Measurements from ENCODE around the gene FUS. TPM values are rescaled to one million over a fixed set of nuclear protein-coding genes. Genes with fewer than 3 reads are reported as not detected.

Gene FUS
- total and polyA plus RNA-seq, 10 donors = 119 to 694 (median 337) TPM

GRCh38 chr16:31184888-31185287 lies 4.9 kb downstream of the FUS start:
- H3K36me3 ChIP-seq = peaks cover 3 to 81% (median 76%) of the 10 kb centered on the region in 6 donors
- H3K27me3 ChIP-seq (replicated peaks in 1 of 7) = no peaks in the 10 kb centered on the region
- TF ChIP-seq POLR2A (IDR thresholded peaks at IDR 0.05) = no peak
- TF ChIP-seq POLR2AphosphoS5 (IDR thresholded peaks at IDR 0.05) = peak in 1 of 3 donors; percentile 51
- H3K4me3 ChIP-seq = no peak overlapping the region
- peak; percentile 63 for DNase-seq
- WGBS, 5 donors = 89 to 96% (median 95%) methylated on average over 14 of the region's 14 CpGs
- intact Hi-C loops (cut with DNase I; ENCODE audit: low total_unique reads) = no loop called here
- no peak overlapping the region for H3K27ac ChIP-seq
- no peaks in the 10 kb centered on the region for H3K9me3 ChIP-seq
- peaks cover 36 to 91% (median 65%) of the 10 kb centered on the region in 6 donors for H3K4me1 ChIP-seq

GRCh38 chr16:31185339-31185738 lies 5.4 kb downstream of the FUS start:
- peaks cover 3 to 86% (median 80%) of the 10 kb centered on the region in 6 donors for H3K36me3 ChIP-seq
- 67 to 87% (median 73%) methylated on average over 5 of the region's 5 CpGs for WGBS, 5 donors
- H3K9me3 ChIP-seq = no peaks in the 10 kb centered on the region
- peaks cover 36 to 96% (median 65%) of the 10 kb centered on the region in 6 donors for H3K4me1 ChIP-seq
- no peaks in the 10 kb centered on the region for H3K27me3 ChIP-seq (replicated peaks in 1 of 7)
- no peak overlapping the region for H3K4me3 ChIP-seq
- TF ChIP-seq POLR2AphosphoS5 (IDR thresholded peaks at IDR 0.05) (no peak), POLR2A (IDR thresholded peaks at IDR 0.05) (no peak), CTCF (IDR thresholded peaks at IDR 0.05 in 8 of 11, conservative IDR thresholded peaks at IDR 0.05 in 3 of 11) (no peak)
- DNase-seq = no peak
- intact Hi-C loops (cut with DNase I; ENCODE audit: low total_unique reads) = no loop called here
- peak overlapping the region in 4 of 8 donors; percentile 14 to 60 (median 38) for H3K27ac ChIP-seq

- Histone ChIP-seq H3K4me3 (peak overlapping the region in 1 of 8 donors; percentile 9), H3K36me3 (peaks cover 6 to 94% (median 89%) of the 10 kb centered on the region in 6 donors), H3K9me3 (no peaks in the 10 kb centered on the region), H3K27ac (peak overlapping the region in 5 of 8 donors; percentile 14 to 60 (median 47)), H3K27me3 (replicated peaks in 1 of 7) (no peaks in the 10 kb centered on the region), H3K4me1 (peaks cover 36 to 99% (median 66%) of the 10 kb centered on the region in 6 donors)
- intact Hi-C loops (cut with DNase I; ENCODE audit: low total_unique reads) = no loop called here
- DNase-seq = peak; percentile 4
- TF ChIP-seq POLR2AphosphoS5 (IDR thresholded peaks at IDR 0.05) (no peak), CTCF (IDR thresholded peaks at IDR 0.05 in 8 of 11, conservative IDR thresholded peaks at IDR 0.05 in 3 of 11) (no peak), POLR2A (IDR thresholded peaks at IDR 0.05) (no peak)
- WGBS, 5 donors = 47 to 55% (median 53%) methylated on average over 7 of the region's 7 CpGs
Measured at GRCh38 chr16:31186176-31186575, 6.2 kb downstream of the FUS start.

GRCh38 chr16:31186930-31187807 lies 7.2 kb downstream of the FUS start:
- H3K4me3 ChIP-seq = no peak overlapping the region
- peak; percentile 7 for DNase-seq
- peaks cover 9 to 100% (median 99%) of the 10 kb centered on the region in 6 donors for H3K36me3 ChIP-seq
- no peaks in the 10 kb centered on the region for H3K27me3 ChIP-seq (replicated peaks in 1 of 7)
- intact Hi-C loops (cut with DNase I; ENCODE audit: low total_unique reads) = no loop called here
- peak overlapping the region in 2 of 8 donors; percentile 14 to 47 for H3K27ac ChIP-seq
- WGBS, 5 donors = 80 to 90% (median 87%) methylated on average over 10 of the region's 10 CpGs
- no peaks in the 10 kb centered on the region for H3K9me3 ChIP-seq
- peak in 2 of 3 donors; percentile 10 to 53 for TF ChIP-seq POLR2AphosphoS5 (IDR thresholded peaks at IDR 0.05)
- no peak for TF ChIP-seq POLR2A (IDR thresholded peaks at IDR 0.05)
- H3K4me1 ChIP-seq = peaks cover 28 to 99% (median 64%) of the 10 kb centered on the region in 6 donors

- TF ChIP-seq POLR2A (IDR thresholded peaks at IDR 0.05) (no peak), POLR2AphosphoS5 (IDR thresholded peaks at IDR 0.05) (peak in 1 of 3 donors; percentile 30)
- H3K4me1 ChIP-seq = peaks cover 21 to 99% (median 59%) of the 10 kb centered on the region in 6 donors
- H3K4me3 ChIP-seq = no peak overlapping the region
- peaks cover 15 to 100% (median 100%) of the 10 kb centered on the region in 6 donors for H3K36me3 ChIP-seq
- peak; percentile 4 for DNase-seq
- no peaks in the 10 kb centered on the region for H3K27me3 ChIP-seq (replicated peaks in 1 of 7)
- intact Hi-C loops (cut with DNase I; ENCODE audit: low total_unique reads) = no loop called here
- WGBS, 5 donors = 87 to 89% (median 88%) methylated on average over 8 of the region's 8 CpGs
- no peaks in the 10 kb centered on the region for H3K9me3 ChIP-seq
- peak overlapping the region in 1 of 8 donors; percentile 7 for H3K27ac ChIP-seq
Measured at GRCh38 chr16:31187808-31188189, 7.9 kb downstream of the FUS start.
